Spleen (tissue), 7 donors: ENCODE measurements around the gene PIGQ.

ENCODE experiments used
- POLR2A ChIP-seq, 3 donors: fragments of 450-650 bp; IDR thresholded peaks; one replicate each; pipeline ENCODE4 v1.5.1; 2017; ENCODE audit warnings: antibody characterized with exemption in 3 of 3, mild to moderate bottlenecking in 1 of 3
- POLR2AphosphoS5 ChIP-seq, 3 donors: sonication (generic); formaldehyde crosslinking; IDR thresholded peaks; one replicate each; pipeline ENCODE4 v1.5.1; 2017; ENCODE audit warnings: antibody characterized with exemption in 3 of 3
- TF ChIP-seq, protein P1 (sequence below), 11 experiments: fragments of 200-600 bp in 7 of 11; fragments of 450-650 bp in 4 of 11; sonication (generic) in 4 of 11; IDR thresholded peaks in 8 of 11; conservative IDR thresholded peaks in 3 of 11; 1 replicate in 7 of 11; 2 replicates in 4 of 11; pipeline versions ENCODE4 v1.4.0 to v1.8.0; 2016 to 2021; ENCODE audit warnings: antibody characterized with exemption in 11 of 11, inconsistent platforms in 4 of 11, mild to moderate bottlenecking in 1 of 11
- donor health status: DM: no; HTN: no; CAD: no; lungs with moderate emphysema.
- donor health status: DM: no; HTN: no; CAD: no.
- donor health status: DM: no; HTN: no; CAD: no.

DNA sequence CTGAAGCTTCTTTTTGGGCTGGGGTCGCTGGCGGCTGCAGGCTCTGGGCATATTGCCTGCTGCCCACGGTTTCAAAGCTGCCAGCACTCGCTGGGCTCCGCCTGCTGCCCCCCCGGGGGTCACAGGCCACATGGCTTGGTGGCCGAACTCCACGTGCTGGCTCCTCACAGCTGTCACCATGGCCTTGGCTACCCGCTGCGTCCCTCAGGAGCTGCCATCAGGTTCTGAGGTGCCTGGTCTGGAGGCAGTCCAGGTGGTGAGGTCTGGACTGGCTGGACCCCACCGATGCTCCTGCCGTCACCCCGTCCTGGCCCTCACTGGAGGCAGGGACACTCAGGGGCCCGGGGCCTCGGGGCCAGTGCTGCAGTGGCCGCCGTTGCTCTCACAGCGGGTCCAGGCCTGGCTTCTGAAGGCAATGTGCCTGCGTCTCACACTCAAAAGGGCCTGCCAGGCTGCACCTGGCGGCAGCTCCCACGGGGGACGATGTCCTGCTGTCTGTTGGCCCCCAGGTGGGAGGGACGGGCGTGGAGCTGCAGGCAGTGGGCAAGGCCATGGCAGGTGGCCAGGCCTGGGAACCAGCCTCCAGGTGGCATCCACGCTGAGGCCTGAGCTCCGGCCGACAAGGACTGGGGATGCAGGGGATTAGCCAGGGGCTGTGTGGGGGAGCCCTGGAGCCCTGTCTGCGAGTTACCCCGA, 29.0 kb upstream of the PIGQ start:
- TF ChIP-seq, protein P1, sequence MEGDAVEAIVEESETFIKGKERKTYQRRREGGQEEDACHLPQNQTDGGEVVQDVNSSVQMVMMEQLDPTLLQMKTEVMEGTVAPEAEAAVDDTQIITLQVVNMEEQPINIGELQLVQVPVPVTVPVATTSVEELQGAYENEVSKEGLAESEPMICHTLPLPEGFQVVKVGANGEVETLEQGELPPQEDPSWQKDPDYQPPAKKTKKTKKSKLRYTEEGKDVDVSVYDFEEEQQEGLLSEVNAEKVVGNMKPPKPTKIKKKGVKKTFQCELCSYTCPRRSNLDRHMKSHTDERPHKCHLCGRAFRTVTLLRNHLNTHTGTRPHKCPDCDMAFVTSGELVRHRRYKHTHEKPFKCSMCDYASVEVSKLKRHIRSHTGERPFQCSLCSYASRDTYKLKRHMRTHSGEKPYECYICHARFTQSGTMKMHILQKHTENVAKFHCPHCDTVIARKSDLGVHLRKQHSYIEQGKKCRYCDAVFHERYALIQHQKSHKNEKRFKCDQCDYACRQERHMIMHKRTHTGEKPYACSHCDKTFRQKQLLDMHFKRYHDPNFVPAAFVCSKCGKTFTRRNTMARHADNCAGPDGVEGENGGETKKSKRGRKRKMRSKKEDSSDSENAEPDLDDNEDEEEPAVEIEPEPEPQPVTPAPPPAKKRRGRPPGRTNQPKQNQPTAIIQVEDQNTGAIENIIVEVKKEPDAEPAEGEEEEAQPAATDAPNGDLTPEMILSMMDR (IDR thresholded peaks at IDR 0.05 in 8 of 11, conservative IDR thresholded peaks at IDR 0.05 in 3 of 11), result no peak
- no peak for TF ChIP-seq POLR2A (IDR thresholded peaks at IDR 0.05)
- no peak for TF ChIP-seq POLR2AphosphoS5 (IDR thresholded peaks at IDR 0.05)
